Nephron (organoid): ENCODE measurements around the gene NTM.

Source experiments
- H3K27ac Mint-ChIP-seq, 3 experiments: 2 replicates each; pipeline ENCODE4 v1.8.0; 2020; ENCODE audit warnings: mixed read lengths in 3 of 3, mild to moderate bottlenecking in 2 of 3, moderate library complexity in 1 of 3
- H3K27me3 Mint-ChIP-seq: 2 replicates; pipeline ENCODE4 v1.8.0; 2021; ENCODE audit warnings: low read depth, mild to moderate bottlenecking, moderate library complexity, mixed read lengths
- H3K36me3 Mint-ChIP-seq: 2 replicates; pipeline ENCODE4 v1.8.0; 2020; ENCODE audit warnings: low read depth, mixed read lengths
- H3K4me1 Mint-ChIP-seq: 2 replicates; pipeline ENCODE4 v1.8.0; 2020; ENCODE audit warnings: mixed read lengths
- H3K4me3 Mint-ChIP-seq, 3 experiments: 2 replicates each; pipeline ENCODE4 v1.8.0; 2020; ENCODE audit warnings: mild to moderate bottlenecking in 3 of 3, mixed read lengths in 3 of 3, moderate library complexity in 2 of 3
- H3K9me3 Mint-ChIP-seq: 2 replicates; pipeline ENCODE4 v1.8.0; 2020; ENCODE audit warnings: mixed read lengths
- TF ChIP-seq, protein P1 (sequence below), 3 experiments: fragments of 200-600 bp; sonication (generic); IDR thresholded peaks; one replicate each; pipeline ENCODE4 v1.5.0; 2021; ENCODE audit warnings: antibody characterized with exemption in 3 of 3; ENCODE audit not compliant: unreplicated experiment in 3 of 3

Gene NTM

DNA sequence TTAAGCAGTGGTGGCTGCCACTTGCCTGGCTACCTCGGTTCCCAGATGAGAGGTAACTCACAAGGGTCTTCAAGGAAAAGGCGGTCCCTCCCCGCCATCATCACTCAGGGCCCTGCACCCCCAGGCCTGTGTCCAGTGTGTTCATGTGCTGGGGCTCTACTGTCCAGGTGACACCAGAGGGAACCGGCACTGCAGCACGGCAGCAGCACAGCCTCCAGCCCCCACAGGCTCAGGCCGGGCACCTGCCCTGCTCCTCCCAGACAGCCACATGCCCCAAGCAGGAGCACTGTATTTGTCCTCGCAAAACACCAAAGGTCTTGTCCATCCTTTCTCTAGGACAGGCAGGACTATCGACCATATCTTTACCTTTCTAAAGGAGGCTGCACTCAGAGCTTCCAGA lies 982.1 kb downstream of the NTM start:
- H3K4me3 Mint-ChIP-seq: no peak overlapping the region
- H3K27ac Mint-ChIP-seq: no peak overlapping the region
- TF ChIP-seq, protein P1, sequence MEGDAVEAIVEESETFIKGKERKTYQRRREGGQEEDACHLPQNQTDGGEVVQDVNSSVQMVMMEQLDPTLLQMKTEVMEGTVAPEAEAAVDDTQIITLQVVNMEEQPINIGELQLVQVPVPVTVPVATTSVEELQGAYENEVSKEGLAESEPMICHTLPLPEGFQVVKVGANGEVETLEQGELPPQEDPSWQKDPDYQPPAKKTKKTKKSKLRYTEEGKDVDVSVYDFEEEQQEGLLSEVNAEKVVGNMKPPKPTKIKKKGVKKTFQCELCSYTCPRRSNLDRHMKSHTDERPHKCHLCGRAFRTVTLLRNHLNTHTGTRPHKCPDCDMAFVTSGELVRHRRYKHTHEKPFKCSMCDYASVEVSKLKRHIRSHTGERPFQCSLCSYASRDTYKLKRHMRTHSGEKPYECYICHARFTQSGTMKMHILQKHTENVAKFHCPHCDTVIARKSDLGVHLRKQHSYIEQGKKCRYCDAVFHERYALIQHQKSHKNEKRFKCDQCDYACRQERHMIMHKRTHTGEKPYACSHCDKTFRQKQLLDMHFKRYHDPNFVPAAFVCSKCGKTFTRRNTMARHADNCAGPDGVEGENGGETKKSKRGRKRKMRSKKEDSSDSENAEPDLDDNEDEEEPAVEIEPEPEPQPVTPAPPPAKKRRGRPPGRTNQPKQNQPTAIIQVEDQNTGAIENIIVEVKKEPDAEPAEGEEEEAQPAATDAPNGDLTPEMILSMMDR (IDR thresholded peaks at IDR 0.05; ENCODE audit: unreplicated experiment in 3 of 3): no peak
- peaks cover 26% of the 10 kb centered on the region for H3K27me3 Mint-ChIP-seq
- no peaks in the 10 kb centered on the region for H3K9me3 Mint-ChIP-seq
- no peaks in the 10 kb centered on the region for H3K4me1 Mint-ChIP-seq
- H3K36me3 Mint-ChIP-seq: no peaks in the 10 kb centered on the region

- Mint-ChIP-seq H3K4me1 (no peaks in the 10 kb centered on the region), H3K36me3 (no peaks in the 10 kb centered on the region), H3K27ac (no peak overlapping the region), H3K4me3 (no peak overlapping the region), H3K27me3 (peaks cover 27% of the 10 kb centered on the region), H3K9me3 (no peaks in the 10 kb centered on the region)
- TF ChIP-seq, protein P1 (IDR thresholded peaks at IDR 0.05; ENCODE audit: unreplicated experiment in 3 of 3): no peak
These were observed 982.8 kb downstream of the NTM start for GRCh38 chr11:132353255-132353654.

DNA sequence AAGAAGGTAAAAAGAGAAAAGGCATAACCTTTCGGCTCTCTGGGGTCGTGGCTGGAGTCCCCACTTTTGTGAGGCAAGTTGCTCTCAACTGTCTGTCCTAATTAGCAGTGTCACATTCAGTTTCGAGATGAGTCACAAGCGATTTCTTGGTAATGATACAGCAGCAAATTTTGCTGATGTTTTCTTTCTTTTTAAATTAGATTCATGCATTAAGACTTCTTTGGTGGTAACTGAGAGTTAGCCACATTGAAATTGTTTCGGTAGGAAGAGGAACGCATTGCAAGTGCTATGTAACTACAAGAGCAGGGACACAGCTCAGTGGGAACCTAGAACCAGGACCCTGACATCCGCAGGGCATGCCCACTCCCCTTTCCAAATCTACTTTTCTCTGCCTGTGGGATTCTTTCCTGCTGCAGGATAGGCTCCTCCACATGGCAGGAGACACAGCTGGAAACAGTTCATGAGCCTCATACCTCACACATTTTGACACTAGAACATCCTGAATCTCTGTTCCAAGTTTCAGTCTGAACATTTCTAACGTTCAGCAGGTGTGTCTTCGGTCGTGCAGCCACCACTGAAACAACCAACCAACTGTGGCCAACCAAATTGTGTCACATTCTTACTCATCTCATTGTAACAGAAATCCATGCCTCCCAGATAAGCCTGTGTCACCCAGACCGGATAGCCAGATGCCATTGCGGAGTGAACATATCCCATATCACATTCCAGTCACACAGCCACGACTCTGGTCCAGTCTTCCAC lies 987.6 kb downstream of the NTM start:
- TF ChIP-seq, protein P1 (IDR thresholded peaks at IDR 0.05; ENCODE audit: unreplicated experiment in 3 of 3): no peak
- no peaks in the 10 kb centered on the region for H3K36me3 Mint-ChIP-seq
- H3K4me3 Mint-ChIP-seq: no peak overlapping the region
- no peaks in the 10 kb centered on the region for H3K4me1 Mint-ChIP-seq
- H3K27me3 Mint-ChIP-seq: peaks cover 19% of the 10 kb centered on the region
- H3K27ac Mint-ChIP-seq: no peak overlapping the region
- no peaks in the 10 kb centered on the region for H3K9me3 Mint-ChIP-seq

GRCh38 chr11:132358573-132358953 lies 988.1 kb downstream of the NTM start:
- H3K36me3 Mint-ChIP-seq: no peaks in the 10 kb centered on the region

GRCh38 chr11:132361011-132361550 lies 990.7 kb downstream of the NTM start:
- H3K4me1 Mint-ChIP-seq: no peaks in the 10 kb centered on the region
- TF ChIP-seq, protein P1 (IDR thresholded peaks at IDR 0.05; ENCODE audit: unreplicated experiment in 3 of 3): no peak

More at GRCh38 chr11:132358573-132358953, 988.1 kb downstream of the NTM start:
- no peaks in the 10 kb centered on the region for H3K4me1 Mint-ChIP-seq
- H3K9me3 Mint-ChIP-seq: no peaks in the 10 kb centered on the region
- H3K27ac Mint-ChIP-seq: no peak overlapping the region
- peaks cover 15% of the 10 kb centered on the region for H3K27me3 Mint-ChIP-seq
- TF ChIP-seq, protein P1 (IDR thresholded peaks at IDR 0.05; ENCODE audit: unreplicated experiment in 3 of 3): no peak
- no peak overlapping the region for H3K4me3 Mint-ChIP-seq

DNA sequence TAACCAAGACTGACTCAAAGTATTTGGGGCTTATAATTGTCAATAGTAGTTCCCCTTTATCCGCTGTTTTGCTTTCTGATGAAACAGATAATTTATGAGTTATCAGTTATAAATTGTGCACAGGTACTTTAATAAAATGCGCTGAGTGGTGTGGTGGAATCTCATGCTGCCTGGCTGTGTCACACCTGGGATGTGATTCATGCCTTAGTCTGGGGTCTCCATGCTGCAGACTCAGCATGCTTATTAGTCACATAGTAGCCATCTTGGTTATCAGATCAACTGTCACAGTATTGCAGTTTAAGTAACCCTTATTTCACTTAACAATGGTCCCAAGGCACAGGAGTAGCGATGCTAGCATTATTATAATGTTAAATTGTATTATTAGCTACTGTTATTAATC lies 995.2 kb downstream of the NTM start:
- Mint-ChIP-seq H3K4me1 (no peaks in the 10 kb centered on the region), H3K27me3 (peaks cover 7% of the 10 kb centered on the region), H3K9me3 (peaks cover 5% of the 10 kb centered on the region), H3K4me3 (no peak overlapping the region), H3K27ac (no peak overlapping the region), H3K36me3 (no peaks in the 10 kb centered on the region)
- TF ChIP-seq, protein P1 (IDR thresholded peaks at IDR 0.05; ENCODE audit: unreplicated experiment in 3 of 3): no peak

More at GRCh38 chr11:132361011-132361550, 990.7 kb downstream of the NTM start:
- Mint-ChIP-seq H3K9me3 (no peaks in the 10 kb centered on the region), H3K4me3 (no peak overlapping the region), H3K27ac (no peak overlapping the region), H3K27me3 (peaks cover 8% of the 10 kb centered on the region), H3K36me3 (no peaks in the 10 kb centered on the region)
